AG20443 (cell line): ENCODE results near the gene PPM1F.

ENCODE experiments used
- DNase-seq: peaks from one replicate; pipeline ENCODE4 v3.0.0; 2012; ENCODE audit warnings: low spot score, mixed read lengths

PPM1F gene

DNA sequence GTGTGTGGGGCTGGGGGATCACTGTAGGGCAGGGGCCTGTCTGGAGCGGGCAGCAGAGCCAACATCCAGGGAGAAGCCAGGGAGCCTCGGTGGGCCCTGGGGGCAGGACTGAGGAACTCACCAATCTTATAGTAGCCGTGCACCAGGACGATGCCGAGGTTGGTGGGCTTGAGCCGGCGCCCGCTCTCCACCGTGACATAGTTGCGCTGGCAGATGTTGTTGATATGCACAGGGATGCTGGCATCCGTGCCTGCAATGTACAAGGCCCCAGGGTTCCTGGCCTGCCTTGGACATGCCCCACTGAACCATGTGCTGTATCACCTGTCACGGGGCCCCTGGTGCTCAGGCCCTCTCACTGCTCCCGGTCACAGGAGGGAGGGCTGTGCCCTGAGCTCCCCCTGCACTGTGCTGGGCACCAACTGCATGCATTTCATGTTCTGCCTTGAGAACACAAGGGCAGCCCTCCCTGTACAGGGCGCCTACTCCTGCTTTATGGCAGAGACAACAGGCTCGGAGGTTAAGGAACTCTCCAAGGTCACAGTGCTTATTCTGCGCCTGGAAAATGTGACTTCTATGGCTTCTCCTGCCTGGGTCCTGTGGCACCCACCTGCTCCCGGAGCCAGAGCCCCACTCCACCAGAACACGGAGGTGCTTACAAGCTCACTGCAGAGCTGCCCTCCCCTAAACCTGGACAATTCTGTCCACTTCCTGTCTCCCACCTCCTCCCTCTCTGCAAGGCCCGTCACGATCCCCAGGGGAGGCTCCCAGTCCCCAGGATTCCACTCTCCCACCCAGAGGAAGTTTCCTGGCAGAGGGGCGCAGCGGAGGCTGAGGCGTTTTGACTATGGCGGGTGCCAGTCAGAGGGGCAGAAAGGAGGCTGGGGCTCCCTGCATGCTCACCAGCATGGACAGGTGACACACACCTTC, 7.8 kb upstream of the PPM1F start:
- DNase-seq: no peak

DNA sequence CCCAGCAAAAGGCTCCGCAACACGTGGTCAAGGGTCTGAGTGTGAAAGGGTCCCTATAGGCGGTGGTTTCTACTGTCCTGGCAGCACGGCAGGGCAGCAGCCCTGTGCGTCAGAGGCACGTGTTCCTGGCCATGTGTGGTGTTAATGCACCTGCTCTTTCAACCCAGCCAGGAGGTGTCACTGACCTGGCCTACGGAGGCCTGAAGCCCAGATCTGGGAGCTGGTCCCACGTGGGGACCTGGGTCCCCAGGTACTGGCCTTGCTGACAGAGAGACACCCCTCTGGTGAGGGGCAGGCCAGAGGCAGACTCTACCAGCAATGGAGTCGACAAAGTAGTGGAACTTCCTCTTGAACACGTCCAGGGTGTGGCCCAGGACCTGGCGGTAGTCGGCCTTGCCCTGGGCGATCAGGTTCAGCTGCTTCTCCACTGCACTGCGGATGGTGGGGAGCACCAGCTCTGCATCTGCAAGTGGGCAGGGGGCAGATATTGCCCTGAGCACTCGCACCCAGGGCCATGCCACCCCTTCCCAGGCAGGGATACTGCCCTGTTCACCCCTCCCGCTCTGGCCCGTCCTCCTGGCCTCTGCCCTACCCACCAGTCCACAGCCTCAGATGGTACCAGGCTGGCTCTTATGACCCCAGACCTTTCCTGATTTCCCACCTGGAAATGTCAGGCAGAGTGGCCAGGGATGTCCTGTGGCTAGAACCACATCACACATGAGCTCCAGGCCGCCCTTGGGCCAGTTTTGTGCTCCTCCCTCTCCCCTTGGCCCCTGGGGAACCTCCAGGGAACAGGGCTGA, 6.8 kb upstream of the PPM1F start:
- DNase-seq: no peak

DNA sequence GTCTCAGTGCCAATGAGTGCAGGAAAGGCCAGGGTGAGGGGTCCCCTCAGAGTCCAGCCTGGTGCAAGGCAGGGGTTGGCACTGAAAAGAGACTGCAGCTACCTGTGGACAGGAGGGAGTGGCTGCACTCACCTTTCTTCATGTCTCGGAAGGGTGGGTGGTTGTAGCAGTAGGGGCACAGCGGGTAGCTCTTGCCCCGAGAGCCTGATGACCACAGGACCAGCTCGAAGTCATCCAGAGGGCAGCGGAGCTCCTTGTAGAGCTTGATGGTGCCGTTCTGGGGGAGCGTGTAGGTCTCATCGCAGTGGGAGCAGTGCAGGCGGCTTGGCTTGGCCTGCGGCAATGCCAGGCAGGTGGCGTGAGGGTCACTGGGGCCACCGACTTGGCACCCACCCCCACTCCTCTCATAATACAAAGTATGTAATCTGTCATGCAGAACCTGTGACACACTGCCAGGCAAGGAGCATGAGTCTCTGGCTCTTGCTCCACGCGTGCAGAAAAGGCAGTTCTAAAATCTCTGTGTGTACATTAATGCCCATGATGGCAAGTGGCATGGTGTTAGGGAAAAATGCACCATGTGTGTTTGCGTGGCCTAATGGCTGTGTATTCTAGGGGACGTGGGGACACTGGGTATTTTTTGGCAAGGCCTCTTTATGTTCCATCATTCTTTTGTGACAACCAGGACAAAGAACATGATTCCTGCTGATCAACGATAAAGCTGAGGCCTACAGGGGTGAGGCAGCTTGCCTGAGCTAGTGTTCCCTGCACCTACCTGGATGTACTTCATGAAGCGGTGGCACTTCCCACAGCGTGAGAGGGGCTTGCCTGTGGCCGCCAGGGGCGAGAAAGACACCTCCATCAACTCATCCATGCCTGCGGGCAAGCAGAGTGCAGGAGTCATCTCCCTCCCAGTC, 6.0 kb upstream of the PPM1F start:
- no peak for DNase-seq

DNA sequence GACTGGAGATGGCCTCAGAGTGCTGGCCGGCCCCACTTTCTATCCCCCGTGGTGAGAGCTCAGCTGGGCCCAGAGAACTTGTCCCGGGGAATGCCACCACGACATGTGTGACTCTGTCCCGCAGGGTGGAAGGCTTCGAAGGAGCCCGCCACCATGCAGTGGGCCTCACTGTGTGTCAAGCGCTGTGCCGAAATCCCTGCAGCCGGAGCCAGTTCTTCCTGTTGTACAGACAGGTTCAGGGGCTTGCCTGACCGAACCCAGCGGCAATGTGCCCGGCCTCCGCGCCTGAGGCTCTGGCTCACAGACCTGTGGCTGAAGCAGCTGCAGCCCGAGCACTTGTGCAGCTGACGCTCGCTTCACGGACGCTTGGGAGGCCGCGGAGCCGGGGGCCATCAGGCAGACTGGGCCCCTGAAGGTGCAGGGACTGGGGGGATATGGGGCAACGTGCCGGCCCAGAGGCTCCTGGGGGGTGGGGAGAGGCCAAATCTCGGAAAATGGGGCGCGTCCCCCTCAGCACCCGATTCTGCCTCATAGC, 650 bp downstream of the PPM1F start:
- peak; percentile 58 for DNase-seq

DNA sequence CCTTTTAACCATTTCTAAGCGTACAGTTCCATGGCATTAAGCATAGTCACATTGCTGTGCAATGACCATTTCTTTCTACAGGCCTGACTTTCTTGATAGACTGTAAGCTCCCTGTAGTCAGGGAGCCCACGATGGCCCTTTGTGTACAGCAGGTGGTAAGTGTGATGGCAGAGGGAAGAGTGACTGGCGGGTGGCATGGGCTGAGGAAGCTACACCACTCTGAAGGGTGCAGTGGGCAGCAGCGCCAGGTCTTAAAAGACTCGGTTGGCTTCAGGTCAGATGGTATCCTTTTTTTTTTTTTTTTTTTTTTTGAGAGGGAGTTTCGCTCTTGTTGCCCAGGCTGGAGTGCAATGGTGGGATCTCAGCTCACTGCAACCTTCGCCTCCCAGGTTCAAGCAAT, 1.6 kb downstream of the PPM1F start:
- DNase-seq: no peak

DNA sequence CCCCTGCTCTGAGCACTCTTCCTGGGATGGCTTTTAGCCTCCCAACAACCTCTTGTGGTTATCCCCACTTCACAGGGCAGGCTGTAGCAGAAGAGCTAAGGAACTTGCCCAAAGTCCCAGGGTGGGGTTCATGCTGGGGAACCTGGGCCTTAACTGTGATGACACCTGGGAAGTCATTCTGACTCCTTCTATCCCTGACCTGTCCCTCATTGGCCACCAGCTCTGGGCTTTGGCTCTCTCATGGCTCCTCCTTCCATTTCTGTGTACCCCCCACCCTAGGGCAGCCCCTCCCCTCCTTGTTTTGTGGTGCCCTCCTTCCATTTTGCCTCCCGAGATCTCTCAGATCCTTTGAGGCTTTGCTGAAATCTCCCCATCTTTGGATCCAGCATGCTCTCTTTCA, 2.7 kb downstream of the PPM1F start:
- no peak for DNase-seq

DNA sequence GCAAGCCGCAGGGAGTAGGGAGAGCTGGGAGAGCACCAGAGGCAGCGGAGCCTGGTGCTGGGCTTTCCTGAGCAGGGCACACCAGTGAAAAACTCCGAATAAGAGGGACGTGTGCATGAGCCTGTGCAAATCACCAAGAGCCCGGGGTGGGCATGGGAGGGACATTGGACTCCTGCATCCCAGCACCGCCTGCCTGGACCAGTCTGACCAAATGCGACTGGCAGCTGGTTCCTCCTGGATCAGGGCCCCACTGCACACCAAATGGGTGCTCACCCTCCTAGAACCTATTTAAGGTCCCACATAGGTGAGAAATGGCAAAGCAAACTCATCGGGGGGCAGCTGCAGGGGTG, 3.1 kb downstream of the PPM1F start:
- DNase-seq: no peak

DNA sequence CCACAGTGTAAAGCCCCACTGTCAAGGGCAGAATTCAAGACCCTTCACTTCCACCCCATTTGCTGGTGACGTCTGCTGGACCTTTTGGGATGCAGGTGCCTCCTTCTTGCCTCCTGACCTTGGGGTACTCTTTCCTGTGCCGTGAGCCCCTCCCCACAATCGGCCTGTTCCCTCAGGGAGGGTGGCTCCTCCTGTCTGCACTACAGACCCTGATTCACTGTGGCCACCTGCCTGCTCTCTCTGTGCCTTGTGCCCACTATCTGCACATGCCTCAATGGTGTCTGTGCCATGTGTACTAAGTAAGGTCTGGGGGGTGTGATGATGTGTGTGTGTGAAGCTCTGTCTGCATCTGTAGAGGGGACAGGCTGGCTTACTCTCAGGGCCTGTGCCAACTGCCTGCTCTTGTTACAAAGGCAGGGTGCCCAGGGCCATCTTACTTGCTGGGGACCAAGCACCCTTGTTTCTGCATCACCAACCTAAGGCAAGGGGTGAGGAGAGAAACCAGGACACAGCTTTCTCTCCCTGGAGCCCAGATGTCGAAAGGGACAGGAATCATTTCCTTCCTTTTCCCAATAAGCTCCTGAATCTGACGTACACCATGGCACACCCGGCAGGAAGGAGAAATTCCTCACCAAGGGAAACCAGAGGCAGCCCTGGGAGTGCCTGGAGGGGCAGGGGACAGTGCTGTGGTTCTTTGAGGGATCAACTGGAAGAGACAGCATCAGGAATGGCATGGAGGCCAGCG, 3.7 kb downstream of the PPM1F start:
- no peak for DNase-seq

DNA sequence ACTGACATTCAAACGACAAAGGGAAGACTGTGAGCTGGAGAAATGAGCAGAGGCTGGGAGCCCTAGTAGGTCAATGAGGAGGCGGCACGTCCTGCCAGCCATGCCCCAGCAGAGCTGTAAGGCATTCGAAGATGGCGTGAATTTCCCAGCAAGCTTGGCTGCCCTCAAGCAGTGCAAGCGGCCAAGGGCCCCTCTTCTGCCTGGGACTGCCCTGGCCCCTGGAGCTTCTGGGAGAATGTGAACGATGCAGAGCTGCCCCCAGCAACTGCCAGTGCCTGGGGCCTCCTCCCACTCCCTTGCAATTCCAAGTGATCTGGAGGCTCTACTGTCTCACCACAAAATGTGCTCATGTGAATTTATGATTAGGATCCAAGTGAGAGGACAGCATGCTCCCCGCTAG, 4.3 kb downstream of the PPM1F start:
- no peak for DNase-seq

DNA sequence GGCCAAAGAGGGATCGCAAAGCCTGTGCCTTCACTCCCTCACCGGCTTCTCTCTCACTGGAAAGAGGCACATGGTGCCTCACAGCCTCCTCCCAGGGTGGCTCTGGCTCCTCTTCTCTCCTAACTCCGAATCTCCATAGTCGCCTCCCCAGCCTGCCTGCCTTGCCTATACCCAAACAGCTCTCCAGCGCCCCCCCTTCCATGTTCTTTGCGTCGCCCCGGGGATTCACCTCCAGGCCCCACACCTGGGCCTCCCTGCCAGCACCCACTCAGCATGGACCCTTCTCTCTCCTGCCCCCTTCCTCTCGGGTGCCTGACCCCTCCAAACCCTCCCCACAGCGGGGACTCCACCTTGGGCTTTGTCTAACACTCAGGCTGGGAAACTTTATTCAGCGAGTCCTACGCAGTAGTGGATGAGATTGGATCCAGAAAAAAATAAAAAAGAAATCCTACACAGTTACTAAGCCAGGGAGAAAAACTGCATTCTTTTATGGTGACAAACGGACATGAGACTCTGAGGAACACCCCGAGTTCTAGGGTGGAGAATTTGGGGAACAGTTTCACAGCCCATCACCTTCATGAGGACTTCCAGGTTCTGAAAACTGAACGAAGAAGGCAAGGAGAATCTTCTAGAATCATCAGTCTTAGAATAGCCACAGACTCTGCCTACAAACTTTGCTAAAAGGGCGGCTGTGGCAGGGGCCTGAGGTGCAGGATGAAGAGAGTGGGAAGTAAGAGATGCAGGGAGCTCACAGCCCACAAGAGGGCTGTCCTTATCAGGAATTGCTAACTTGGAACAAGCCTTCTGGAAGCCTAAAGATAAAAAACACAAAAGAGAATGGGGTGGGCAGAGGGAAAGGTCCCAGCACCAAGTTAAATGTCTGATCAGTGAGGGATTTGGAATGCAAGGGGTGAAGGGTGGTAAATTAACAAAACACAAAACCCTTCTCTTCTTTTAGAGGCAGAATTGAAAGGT, 5.3 kb downstream of the PPM1F start:
- DNase-seq: peak; percentile 47

DNA sequence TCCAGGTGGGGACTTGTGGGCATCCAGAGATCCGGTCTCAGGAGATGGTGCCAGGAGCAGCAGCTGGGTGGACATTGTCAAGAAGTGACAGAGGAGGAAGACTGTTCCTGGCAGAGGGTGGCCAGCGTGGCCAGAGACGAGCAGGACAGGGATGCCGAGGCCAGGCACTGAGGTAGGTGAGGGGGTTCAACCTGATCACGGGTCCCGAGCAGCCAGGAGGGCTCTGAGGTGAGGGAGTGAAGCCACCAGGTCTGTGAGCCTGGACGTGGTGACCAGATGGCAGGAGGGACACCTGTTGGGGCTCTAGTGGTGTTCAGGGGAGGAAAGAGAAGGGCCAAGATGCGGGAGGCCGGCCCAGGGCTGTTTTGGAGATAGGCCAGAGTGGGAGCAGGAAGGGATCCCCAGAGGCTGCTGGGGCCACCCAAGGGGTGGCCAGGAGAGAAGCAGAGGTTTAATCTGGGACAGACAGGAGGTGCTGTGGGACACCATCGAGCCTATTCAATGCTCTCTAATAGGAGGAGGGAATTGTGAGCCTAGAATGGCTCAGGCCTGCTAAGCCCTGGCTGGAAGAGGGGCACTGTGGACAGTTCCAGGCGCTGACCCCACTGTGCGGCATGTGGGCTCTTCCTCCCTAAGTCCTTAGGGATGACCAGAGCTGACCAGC, 6.3 kb downstream of the PPM1F start:
- no peak for DNase-seq

DNA sequence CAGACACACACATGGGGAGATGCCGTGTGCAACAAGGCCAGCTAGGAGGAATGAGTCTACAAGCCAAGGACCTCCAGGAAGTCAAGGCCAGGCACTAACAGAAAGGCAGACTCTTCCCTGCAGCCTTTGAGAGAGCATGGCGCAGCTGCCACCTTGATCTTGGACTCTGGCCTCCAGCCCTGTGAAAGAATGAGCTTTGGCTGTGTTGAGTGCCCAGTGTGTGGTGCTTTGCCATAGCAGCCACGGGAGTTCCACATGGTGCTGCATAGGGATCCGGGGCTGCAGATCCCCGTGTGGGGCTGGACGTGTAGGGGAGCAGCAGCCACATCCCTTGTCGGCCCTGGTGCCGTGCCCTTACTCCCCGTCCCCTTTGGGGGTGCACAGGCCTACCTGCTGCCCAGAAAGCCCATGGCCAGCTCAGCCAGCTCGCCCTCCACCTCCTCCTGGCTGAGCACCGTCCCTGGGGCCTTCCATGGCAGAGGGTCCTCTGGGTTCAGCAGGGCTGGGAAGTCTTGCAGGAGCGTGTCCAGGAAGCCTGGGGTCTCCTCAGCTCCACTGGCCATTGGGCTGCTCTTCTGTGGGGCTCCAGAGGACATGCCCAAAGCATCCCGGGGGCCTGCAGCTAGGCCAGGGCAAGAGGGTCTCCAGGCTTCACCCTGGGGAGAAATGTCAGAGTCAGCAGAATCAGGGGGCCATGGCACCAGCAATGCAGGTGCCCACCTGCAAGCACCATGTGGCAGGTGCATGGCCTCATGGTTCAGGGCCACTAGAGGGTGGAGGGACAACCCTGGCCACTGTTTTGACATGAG, 7.0 kb downstream of the PPM1F start:
- no peak for DNase-seq

DNA sequence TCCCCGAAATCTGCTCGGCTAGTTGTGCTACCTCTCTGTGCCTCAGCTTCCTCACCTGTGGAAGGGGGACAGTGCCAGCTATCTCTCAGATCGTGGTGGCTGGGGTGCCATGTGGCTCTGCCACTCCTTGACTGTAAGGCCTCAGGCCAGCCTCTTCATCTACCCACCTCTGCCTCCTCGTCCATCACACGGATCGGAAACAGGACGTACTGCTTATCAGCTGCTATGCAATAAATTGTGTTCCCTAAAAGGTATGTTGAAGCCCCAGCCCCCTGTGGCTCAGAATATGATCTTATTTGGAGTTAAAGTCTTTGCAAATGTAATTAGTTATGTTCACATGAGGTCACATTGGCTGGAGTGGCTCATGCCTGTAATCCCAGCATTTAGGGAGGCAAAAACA, 7.8 kb downstream of the PPM1F start:
- DNase-seq: no peak

DNA sequence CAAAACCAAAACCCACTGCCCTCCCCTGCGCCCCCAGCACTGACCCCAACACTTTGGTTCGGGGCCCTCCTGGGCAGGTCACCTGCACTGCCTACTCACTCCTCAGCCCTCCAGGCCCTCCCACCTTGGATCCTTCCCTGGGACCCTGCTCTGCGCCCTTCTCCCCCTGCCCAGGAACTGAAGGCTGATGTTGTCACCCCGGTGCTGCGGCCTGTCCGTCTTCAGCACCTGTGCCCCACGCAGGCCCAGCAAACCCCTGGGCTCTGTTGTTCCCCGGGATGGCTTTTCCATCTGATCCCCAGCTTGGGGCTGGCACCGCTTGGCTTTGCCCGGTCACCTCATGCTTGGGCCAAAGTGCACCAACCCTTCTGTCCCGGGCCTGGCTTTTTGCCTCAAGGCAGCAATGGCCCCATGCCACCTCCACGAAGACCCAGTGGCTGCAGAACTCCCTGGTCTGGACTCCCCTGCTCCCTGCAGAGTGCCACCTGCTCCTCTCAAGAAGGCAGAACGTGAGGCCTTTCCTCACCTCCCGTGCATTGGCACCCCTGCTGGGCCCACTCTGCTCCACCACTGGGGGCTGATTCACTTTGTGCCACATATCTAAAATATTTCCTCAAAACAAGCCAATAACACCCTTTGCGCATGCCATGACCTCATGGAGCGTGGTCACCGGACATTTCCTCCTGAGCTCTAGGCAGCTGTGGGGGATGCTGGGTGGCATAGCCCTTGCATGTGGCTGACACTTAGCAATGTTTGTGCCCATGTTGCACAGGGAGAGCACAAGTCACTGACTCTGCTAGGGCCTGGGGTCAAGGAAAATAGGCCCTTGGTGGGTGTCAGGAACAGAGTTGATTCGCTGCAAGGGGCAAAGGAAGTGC, 8.8 kb downstream of the PPM1F start:
- no peak for DNase-seq

DNA sequence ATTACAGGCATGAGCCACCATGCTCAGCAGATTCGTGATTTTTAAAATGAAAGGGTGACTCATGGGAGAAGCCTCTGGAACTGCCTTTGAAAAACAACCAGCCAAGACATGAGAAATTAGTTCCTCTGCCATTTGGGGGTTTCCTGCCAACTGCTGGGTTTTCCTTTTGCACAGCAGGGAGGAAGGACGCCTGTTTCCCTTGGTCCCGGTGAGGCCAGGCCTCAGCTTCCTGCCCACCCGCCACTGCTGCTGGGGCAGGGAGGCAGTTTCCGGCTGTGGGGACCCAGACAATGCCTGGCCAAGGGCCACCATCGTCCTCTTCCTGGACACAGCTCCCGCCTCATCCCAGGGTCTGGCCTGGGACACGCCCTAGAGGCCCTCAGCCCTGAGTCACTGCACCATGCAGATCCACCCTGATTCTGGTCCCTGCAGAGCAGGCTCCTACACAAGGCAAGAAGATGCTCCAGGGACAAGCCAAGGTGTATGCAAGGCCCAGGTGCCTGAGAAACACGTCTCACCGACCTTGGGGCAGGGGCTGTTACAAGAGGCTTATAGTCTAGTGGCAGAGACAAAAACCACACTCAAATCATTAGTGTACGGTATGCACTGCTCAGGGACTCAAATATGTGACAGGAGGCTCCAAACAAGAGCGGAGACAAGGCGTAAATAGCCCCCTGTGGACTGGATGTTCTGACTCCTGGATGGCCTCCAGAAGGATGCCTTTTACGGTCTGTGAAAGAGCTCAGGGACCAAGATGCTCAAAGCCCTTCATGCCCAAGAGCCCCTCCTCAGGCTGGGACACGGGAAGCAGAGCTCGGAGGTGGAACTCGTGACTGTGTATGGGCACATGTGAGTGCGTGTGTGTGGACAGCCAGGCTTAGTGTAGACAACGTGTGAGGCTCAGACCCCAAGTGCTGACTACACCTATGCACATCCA, 10.0 kb downstream of the PPM1F start:
- peak; percentile 89 for DNase-seq

DNA sequence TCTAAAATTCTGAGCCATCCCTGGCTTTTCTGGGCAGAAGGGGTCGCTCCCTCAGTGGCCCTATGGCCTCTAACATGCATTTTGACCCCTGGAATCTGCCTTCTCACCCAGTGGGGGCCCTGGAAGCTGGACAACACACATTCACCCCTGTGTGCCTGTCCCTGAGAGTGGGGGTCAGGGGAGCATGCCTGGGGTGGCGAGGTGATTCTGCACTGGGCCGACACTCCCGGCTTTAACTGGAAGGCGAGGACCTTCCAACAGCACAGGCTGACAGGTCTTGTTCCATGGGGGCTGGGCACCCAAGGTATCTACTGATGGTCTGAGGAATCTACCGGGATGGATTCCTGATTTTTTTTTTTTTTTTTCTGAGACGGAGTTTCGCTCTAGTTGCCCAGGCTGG, 10.7 kb downstream of the PPM1F start:
- DNase-seq: no peak

DNA sequence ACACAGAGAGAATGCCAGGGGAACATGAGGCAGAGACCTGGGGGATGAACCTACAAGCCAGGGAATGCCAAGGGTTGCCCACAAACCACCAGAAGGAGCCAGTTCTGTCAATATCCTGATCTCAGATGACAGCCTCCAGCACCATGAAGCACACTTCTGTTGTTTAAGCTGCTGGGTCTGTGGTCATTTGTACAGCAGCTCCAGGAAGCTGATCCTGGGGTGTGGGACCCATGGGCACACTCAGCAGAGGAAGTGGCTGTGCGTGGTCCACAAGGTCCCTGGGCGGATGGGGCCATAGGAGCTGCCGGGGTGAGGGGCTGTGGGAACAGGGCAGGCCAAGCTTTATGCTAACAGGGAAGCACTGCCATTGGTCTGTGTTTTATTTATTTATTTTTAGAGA, 12.1 kb downstream of the PPM1F start:
- DNase-seq: no peak
